ENCODE data around the gene MUCL3.

The MUCL3 gene

DNA sequence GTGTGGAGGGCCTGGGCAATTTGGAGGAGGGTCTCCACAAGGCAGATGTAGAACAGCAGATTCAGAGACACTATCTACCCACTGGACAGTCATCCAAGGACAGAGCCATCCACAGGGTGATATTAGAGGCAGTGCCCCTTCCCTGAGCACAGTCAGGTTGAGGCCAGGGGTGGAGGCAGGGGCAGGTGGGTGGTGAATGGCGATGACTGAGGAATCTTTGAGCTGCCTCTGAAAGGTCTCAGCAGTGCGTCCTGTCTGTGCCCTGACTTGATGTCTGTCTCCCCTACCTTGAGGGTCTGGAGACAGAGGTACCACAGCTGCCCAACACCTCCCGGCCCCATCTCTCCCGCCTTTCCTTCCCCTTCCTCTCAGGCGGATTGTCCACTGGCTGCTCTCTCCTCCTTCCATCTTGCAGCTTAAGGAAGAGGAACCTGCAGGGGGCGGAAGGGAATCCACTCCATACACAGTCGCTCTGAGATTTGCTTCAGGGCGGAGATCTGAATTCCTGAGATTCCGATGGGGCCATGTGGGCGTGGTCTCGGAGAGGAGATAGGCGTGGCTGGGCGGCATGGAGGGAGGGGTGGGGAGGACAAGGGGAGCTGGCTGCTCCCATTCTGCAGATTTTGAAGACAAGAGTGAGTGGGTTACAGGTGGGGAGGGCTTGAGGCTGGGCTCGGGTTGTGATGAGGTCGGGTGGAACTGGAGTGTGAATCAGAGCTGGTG lies 1.7 kb downstream of the MUCL3 start:
- H3K27ac ChIP-seq (ENCODE audit: low read depth, low read length): no peak overlapping the region
- no peaks in the 10 kb centered on the region for H3K4me1 ChIP-seq (ENCODE audit: control insufficient read depth, low read length)
- H3K36me3 ChIP-seq (ENCODE audit: control insufficient read depth, low read length): no peaks in the 10 kb centered on the region
- no peaks in the 10 kb centered on the region for H4K20me1 ChIP-seq (ENCODE audit: control insufficient read depth, insufficient read depth, low read depth, low read length)
- no peaks in the 10 kb centered on the region for H3K9me2 ChIP-seq (replicated peaks; ENCODE audit: control insufficient read depth, low read length)
- no peaks in the 10 kb centered on the region for H3K79me2 ChIP-seq (ENCODE audit: control insufficient read depth, low read length)
- H3K4me2 ChIP-seq (ENCODE audit: low read length): no peak overlapping the region
- TF ChIP-seq, protein P1, sequence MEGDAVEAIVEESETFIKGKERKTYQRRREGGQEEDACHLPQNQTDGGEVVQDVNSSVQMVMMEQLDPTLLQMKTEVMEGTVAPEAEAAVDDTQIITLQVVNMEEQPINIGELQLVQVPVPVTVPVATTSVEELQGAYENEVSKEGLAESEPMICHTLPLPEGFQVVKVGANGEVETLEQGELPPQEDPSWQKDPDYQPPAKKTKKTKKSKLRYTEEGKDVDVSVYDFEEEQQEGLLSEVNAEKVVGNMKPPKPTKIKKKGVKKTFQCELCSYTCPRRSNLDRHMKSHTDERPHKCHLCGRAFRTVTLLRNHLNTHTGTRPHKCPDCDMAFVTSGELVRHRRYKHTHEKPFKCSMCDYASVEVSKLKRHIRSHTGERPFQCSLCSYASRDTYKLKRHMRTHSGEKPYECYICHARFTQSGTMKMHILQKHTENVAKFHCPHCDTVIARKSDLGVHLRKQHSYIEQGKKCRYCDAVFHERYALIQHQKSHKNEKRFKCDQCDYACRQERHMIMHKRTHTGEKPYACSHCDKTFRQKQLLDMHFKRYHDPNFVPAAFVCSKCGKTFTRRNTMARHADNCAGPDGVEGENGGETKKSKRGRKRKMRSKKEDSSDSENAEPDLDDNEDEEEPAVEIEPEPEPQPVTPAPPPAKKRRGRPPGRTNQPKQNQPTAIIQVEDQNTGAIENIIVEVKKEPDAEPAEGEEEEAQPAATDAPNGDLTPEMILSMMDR (IDR thresholded peaks at IDR 0.05; ENCODE audit: low read depth, low read length, poor library complexity, severe bottlenecking): no peak
- TF ChIP-seq EZH2phosphoT487 (IDR thresholded peaks at IDR 0.05; ENCODE audit: borderline replicate concordance, low read length): no peak
- H3K9me3 ChIP-seq (ENCODE audit: control insufficient read depth, insufficient read depth, low read length): no peaks in the 10 kb centered on the region
- peaks cover 35% of the 10 kb centered on the region; the same call in 1 of the 2 replicates for H3K27me3 ChIP-seq (ENCODE audit: control insufficient read depth, low read length)
- H3K4me3 ChIP-seq (ENCODE audit: low read length): no peak overlapping the region
- no peaks in the 10 kb centered on the region for H3F3A ChIP-seq (ENCODE audit: control insufficient read depth, insufficient read depth)

DNA sequence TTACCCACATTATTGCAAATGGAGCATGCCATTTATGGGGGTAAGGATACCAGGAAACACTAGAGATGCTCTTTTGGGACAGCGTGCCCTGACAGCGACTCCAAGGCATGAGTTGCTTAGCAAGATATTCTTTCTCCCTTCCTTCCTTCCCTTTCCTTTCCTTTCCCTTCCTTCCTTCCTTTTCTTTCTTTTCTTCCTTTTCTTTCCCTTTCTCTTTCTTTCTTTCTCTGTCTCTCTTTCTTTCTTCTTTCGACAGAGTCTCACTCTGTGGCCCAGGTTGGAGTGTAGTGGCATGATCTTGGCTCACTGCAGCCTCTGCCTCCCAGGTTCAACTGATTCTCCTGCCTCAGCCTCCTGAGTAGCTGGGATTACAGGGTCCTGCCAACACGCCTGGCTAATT lies 3.3 kb downstream of the MUCL3 start:
- no peak overlapping the region for H3K27ac ChIP-seq (ENCODE audit: low read depth, low read length)
- no peak for TF ChIP-seq EZH2phosphoT487 (IDR thresholded peaks at IDR 0.05; ENCODE audit: borderline replicate concordance, low read length)
- TF ChIP-seq, protein P1 (IDR thresholded peaks at IDR 0.05; ENCODE audit: low read depth, low read length, poor library complexity, severe bottlenecking): no peak
- no peaks in the 10 kb centered on the region for H3K4me1 ChIP-seq (ENCODE audit: control insufficient read depth, low read length)
- H4K20me1 ChIP-seq (ENCODE audit: control insufficient read depth, insufficient read depth, low read depth, low read length): no peaks in the 10 kb centered on the region
- H3K9me2 ChIP-seq (replicated peaks; ENCODE audit: control insufficient read depth, low read length): no peaks in the 10 kb centered on the region
- H3K4me3 ChIP-seq (ENCODE audit: low read length): no peak overlapping the region
- H3K36me3 ChIP-seq (ENCODE audit: control insufficient read depth, low read length): no peaks in the 10 kb centered on the region
- no peaks in the 10 kb centered on the region for H3F3A ChIP-seq (ENCODE audit: control insufficient read depth, insufficient read depth)
- H3K9me3 ChIP-seq (ENCODE audit: control insufficient read depth, insufficient read depth, low read length): no peaks in the 10 kb centered on the region
- peaks cover 34% of the 10 kb centered on the region; the same call in 1 of the 2 replicates for H3K27me3 ChIP-seq (ENCODE audit: control insufficient read depth, low read length)
- H3K4me2 ChIP-seq (ENCODE audit: low read length): no peak overlapping the region
- H3K79me2 ChIP-seq (ENCODE audit: control insufficient read depth, low read length): no peaks in the 10 kb centered on the region

DNA sequence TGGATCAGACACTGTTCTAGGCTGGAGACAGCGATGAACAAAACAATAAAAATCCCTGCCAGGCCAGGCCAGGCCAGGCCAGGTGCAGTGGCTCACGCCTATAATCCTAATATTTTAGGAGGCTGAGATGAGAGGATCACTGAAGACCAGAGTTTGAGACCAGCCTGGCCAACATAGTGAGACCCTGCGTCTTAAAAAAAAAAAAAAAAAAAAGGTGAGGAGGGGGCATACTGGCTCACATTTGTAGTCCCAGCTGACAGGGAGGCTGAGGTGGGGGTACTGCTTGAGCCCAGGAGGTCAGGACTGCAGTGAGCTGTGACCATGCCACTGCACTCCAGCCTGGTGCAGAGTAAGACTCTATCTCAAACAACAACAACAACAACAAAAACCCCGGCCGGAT lies 4.5 kb downstream of the MUCL3 start:
- Histone ChIP-seq H3K4me1 (ENCODE audit: control insufficient read depth, low read length) (no peaks in the 10 kb centered on the region), H3K4me2 (ENCODE audit: low read length) (no peak overlapping the region), H3K79me2 (ENCODE audit: control insufficient read depth, low read length) (no peaks in the 10 kb centered on the region), H3K4me3 (ENCODE audit: low read length) (no peak overlapping the region), H3K36me3 (ENCODE audit: control insufficient read depth, low read length) (no peaks in the 10 kb centered on the region), H4K20me1 (ENCODE audit: control insufficient read depth, insufficient read depth, low read depth, low read length) (no peaks in the 10 kb centered on the region), H3K27ac (ENCODE audit: low read depth, low read length) (no peak overlapping the region), H3K9me3 (ENCODE audit: control insufficient read depth, insufficient read depth, low read length) (no peaks in the 10 kb centered on the region), H3F3A (ENCODE audit: control insufficient read depth, insufficient read depth) (no peaks in the 10 kb centered on the region), H3K9me2 (replicated peaks; ENCODE audit: control insufficient read depth, low read length) (no peaks in the 10 kb centered on the region), H3K27me3 (ENCODE audit: control insufficient read depth, low read length) (peaks cover 29% of the 10 kb centered on the region; the same call in 1 of the 2 replicates)
- TF ChIP-seq, protein P1 (IDR thresholded peaks at IDR 0.05; ENCODE audit: low read depth, low read length, poor library complexity, severe bottlenecking): no peak
- no peak for TF ChIP-seq EZH2phosphoT487 (IDR thresholded peaks at IDR 0.05; ENCODE audit: borderline replicate concordance, low read length)

Measured in DOHH2 (cell line).